Measurements from ENCODE around the gene ATP8A2.
"Not testable (repeated sequence)": the region's sequence is repeated elsewhere in the genome, so short reads cannot be mapped to it uniquely, and the experiment has no call there.

The ATP8A2 gene

DNA sequence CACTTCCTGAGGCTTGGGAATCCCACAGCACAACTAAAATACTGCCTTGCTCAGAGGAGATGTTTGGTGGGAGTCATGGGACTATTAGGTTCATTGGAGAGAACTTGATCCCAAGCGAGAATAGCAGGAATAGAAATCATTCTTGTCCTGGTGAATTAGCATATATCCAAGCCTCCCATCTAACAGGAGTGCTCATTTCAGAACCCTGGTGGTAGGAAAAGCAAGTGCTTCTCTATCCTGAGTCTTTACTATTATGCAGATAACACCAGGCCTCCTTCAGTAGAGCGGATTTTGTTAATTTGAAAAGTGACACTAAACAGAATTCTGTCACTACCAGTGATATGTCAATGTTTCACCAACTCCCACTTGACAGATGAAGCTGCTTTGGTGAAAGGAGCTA, 199.5 kb downstream of the ATP8A2 start:
- Histone ChIP-seq H3K27me3 (ENCODE audit: control insufficient read depth, insufficient read depth, low read length) (no peaks in the 10 kb centered on the region), H3K36me3 (ENCODE audit: control insufficient read depth, insufficient read depth, low read length) (no peaks in the 10 kb centered on the region), H3K4me1 (ENCODE audit: control insufficient read depth, insufficient read depth, low read length) (no peaks in the 10 kb centered on the region), H3K9ac (ENCODE audit: low read depth, low read length) (no peak overlapping the region), H3K9me3 (ENCODE audit: control insufficient read depth, insufficient read depth, low read length) (no peaks in the 10 kb centered on the region), H3K4me3 (ENCODE audit: low read depth, low read length) (no peak overlapping the region)

- not testable (repeated sequence) for H3K36me3 ChIP-seq (ENCODE audit: control insufficient read depth, insufficient read depth, low read length); H3K27me3 ChIP-seq (ENCODE audit: control insufficient read depth, insufficient read depth, low read length); H3K9me3 ChIP-seq (ENCODE audit: control insufficient read depth, insufficient read depth, low read length); H3K4me3 ChIP-seq (ENCODE audit: low read depth, low read length); H3K9ac ChIP-seq (ENCODE audit: low read depth, low read length); H3K4me1 ChIP-seq (ENCODE audit: control insufficient read depth, insufficient read depth, low read length)
Measured at GRCh38 chr13:25572171-25572570, 200.4 kb downstream of the ATP8A2 start.

GRCh38 chr13:25574437-25575411, 202.9 kb downstream of the ATP8A2 start:
- no peaks in the 10 kb centered on the region for H3K9me3 ChIP-seq (ENCODE audit: control insufficient read depth, insufficient read depth, low read length)
- H3K9ac ChIP-seq (ENCODE audit: low read depth, low read length), result no peak overlapping the region
- no peak overlapping the region for H3K4me3 ChIP-seq (ENCODE audit: low read depth, low read length)
- H3K27me3 ChIP-seq (ENCODE audit: control insufficient read depth, insufficient read depth, low read length), result no peaks in the 10 kb centered on the region
- no peaks in the 10 kb centered on the region for H3K36me3 ChIP-seq (ENCODE audit: control insufficient read depth, insufficient read depth, low read length)
- H3K4me1 ChIP-seq (ENCODE audit: control insufficient read depth, insufficient read depth, low read length), result no peaks in the 10 kb centered on the region

DNA sequence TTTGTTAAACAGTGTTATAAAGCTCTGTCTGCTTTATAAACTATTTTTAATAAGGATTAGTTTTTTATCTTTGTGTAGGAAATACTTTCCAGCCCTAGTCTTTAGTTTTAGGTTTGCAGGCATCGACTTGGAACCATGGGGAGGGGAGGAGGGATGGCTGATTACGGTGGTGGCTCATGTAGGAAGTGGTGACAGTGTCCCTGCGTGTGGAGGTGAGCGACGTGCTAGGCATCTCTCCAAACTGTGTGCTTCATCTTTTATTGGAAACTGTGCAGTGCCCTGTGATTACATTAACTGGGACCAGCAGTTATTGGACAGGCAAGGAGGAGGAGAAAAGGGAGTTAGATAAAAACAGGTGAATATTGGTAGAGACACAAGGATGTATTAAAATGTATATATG, 203.8 kb downstream of the ATP8A2 start:
- Histone ChIP-seq H3K27me3 (ENCODE audit: control insufficient read depth, insufficient read depth, low read length) (no peaks in the 10 kb centered on the region), H3K9me3 (ENCODE audit: control insufficient read depth, insufficient read depth, low read length) (no peaks in the 10 kb centered on the region), H3K36me3 (ENCODE audit: control insufficient read depth, insufficient read depth, low read length) (no peaks in the 10 kb centered on the region), H3K4me1 (ENCODE audit: control insufficient read depth, insufficient read depth, low read length) (no peaks in the 10 kb centered on the region), H3K9ac (ENCODE audit: low read depth, low read length) (no peak overlapping the region), H3K4me3 (ENCODE audit: low read depth, low read length) (no peak overlapping the region)

- no peaks in the 10 kb centered on the region for H3K27me3 ChIP-seq (ENCODE audit: control insufficient read depth, insufficient read depth, low read length)
- no peak overlapping the region for H3K9ac ChIP-seq (ENCODE audit: low read depth, low read length)
- no peaks in the 10 kb centered on the region for H3K36me3 ChIP-seq (ENCODE audit: control insufficient read depth, insufficient read depth, low read length)
- no peaks in the 10 kb centered on the region for H3K4me1 ChIP-seq (ENCODE audit: control insufficient read depth, insufficient read depth, low read length)
- H3K9me3 ChIP-seq (ENCODE audit: control insufficient read depth, insufficient read depth, low read length), result no peaks in the 10 kb centered on the region
- H3K4me3 ChIP-seq (ENCODE audit: low read depth, low read length), result no peak overlapping the region
Measured at GRCh38 chr13:25578526-25578925, 206.8 kb downstream of the ATP8A2 start.

GRCh38 chr13:25579221-25579620, 207.4 kb downstream of the ATP8A2 start:
- Histone ChIP-seq H3K4me1 (ENCODE audit: control insufficient read depth, insufficient read depth, low read length) (no peaks in the 10 kb centered on the region), H3K9ac (ENCODE audit: low read depth, low read length) (no peak overlapping the region), H3K9me3 (ENCODE audit: control insufficient read depth, insufficient read depth, low read length) (no peaks in the 10 kb centered on the region), H3K27me3 (ENCODE audit: control insufficient read depth, insufficient read depth, low read length) (no peaks in the 10 kb centered on the region), H3K4me3 (ENCODE audit: low read depth, low read length) (no peak overlapping the region), H3K36me3 (ENCODE audit: control insufficient read depth, insufficient read depth, low read length) (no peaks in the 10 kb centered on the region)

GRCh38 chr13:25581351-25581750, 209.6 kb downstream of the ATP8A2 start:
- no peaks in the 10 kb centered on the region for H3K9me3 ChIP-seq (ENCODE audit: control insufficient read depth, insufficient read depth, low read length)
- no peaks in the 10 kb centered on the region for H3K36me3 ChIP-seq (ENCODE audit: control insufficient read depth, insufficient read depth, low read length)
- H3K4me3 ChIP-seq (ENCODE audit: low read depth, low read length), result no peak overlapping the region
- no peak overlapping the region for H3K9ac ChIP-seq (ENCODE audit: low read depth, low read length)
- H3K27me3 ChIP-seq (ENCODE audit: control insufficient read depth, insufficient read depth, low read length), result no peaks in the 10 kb centered on the region
- H3K4me1 ChIP-seq (ENCODE audit: control insufficient read depth, insufficient read depth, low read length), result no peaks in the 10 kb centered on the region

DNA sequence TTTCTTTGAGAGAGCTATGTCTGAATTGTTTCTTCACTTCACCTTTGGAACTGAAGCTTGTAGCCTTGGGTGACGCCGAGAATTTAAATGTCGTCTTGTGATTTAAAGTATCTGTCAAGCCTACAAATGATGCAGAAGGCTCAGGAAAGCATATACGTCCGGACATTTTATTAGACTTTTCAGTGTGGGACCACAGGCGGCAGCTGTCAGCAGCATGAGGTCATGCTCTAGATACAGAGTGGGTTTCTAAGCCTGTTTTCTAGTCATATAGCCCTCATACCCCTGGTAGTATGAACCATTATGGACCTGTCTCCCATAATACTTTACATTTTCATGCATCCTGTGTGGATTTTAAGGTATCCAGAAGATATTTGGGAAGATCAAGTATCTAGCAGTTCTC, 212.3 kb downstream of the ATP8A2 start:
- no peaks in the 10 kb centered on the region for H3K27me3 ChIP-seq (ENCODE audit: control insufficient read depth, insufficient read depth, low read length)
- H3K4me1 ChIP-seq (ENCODE audit: control insufficient read depth, insufficient read depth, low read length), result peaks cover 5% of the 10 kb centered on the region
- H3K36me3 ChIP-seq (ENCODE audit: control insufficient read depth, insufficient read depth, low read length), result no peaks in the 10 kb centered on the region
- H3K4me3 ChIP-seq (ENCODE audit: low read depth, low read length), result no peak overlapping the region
- H3K9me3 ChIP-seq (ENCODE audit: control insufficient read depth, insufficient read depth, low read length), result no peaks in the 10 kb centered on the region
- no peak overlapping the region for H3K9ac ChIP-seq (ENCODE audit: low read depth, low read length)

DNA sequence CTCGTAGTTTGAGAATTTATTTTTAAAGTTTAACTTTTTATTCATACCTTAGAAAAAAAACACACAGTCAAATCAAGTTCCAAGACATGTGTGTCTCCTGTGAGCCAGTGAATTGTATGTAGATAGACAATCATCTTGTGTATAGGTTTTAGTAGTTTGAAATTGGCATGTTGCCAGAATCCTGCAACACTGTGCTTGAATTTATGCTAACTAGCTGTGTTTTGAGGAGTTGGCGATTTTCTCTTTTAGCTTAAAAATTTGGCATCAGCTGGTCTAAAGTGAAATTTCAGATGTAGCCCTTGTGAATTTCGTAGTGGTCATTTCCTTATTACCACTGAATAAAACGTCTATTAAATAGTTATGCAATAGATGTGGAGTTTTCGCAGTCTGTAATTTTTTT, 213.2 kb downstream of the ATP8A2 start:
- H3K9ac ChIP-seq (ENCODE audit: low read depth, low read length), result no peak overlapping the region
- H3K27me3 ChIP-seq (ENCODE audit: control insufficient read depth, insufficient read depth, low read length), result no peaks in the 10 kb centered on the region
- H3K4me3 ChIP-seq (ENCODE audit: low read depth, low read length), result no peak overlapping the region
- no peaks in the 10 kb centered on the region for H3K9me3 ChIP-seq (ENCODE audit: control insufficient read depth, insufficient read depth, low read length)
- no peaks in the 10 kb centered on the region for H3K36me3 ChIP-seq (ENCODE audit: control insufficient read depth, insufficient read depth, low read length)
- peaks cover 5% of the 10 kb centered on the region for H3K4me1 ChIP-seq (ENCODE audit: control insufficient read depth, insufficient read depth, low read length)

- Histone ChIP-seq H3K4me3 (ENCODE audit: low read depth, low read length) (no peak overlapping the region), H3K4me1 (ENCODE audit: control insufficient read depth, insufficient read depth, low read length) (peaks cover 5% of the 10 kb centered on the region), H3K36me3 (ENCODE audit: control insufficient read depth, insufficient read depth, low read length) (no peaks in the 10 kb centered on the region), H3K27me3 (ENCODE audit: control insufficient read depth, insufficient read depth, low read length) (no peaks in the 10 kb centered on the region), H3K9me3 (ENCODE audit: control insufficient read depth, insufficient read depth, low read length) (no peaks in the 10 kb centered on the region), H3K9ac (ENCODE audit: low read depth, low read length) (no peak overlapping the region)
Measured at GRCh38 chr13:25587326-25587980, 215.7 kb downstream of the ATP8A2 start.

GRCh38 chr13:25588336-25589060, 216.7 kb downstream of the ATP8A2 start:
- Histone ChIP-seq H3K36me3 (ENCODE audit: control insufficient read depth, insufficient read depth, low read length) (no peaks in the 10 kb centered on the region), H3K4me1 (ENCODE audit: control insufficient read depth, insufficient read depth, low read length) (peaks cover 5% of the 10 kb centered on the region), H3K9ac (ENCODE audit: low read depth, low read length) (no peak overlapping the region), H3K9me3 (ENCODE audit: control insufficient read depth, insufficient read depth, low read length) (no peaks in the 10 kb centered on the region), H3K27me3 (ENCODE audit: control insufficient read depth, insufficient read depth, low read length) (no peaks in the 10 kb centered on the region), H3K4me3 (ENCODE audit: low read depth, low read length) (no peak overlapping the region)

Measured in iPS-15b (cell line).